Measurements from ENCODE around the gene BAIAP2L2.

Gene BAIAP2L2

DNA sequence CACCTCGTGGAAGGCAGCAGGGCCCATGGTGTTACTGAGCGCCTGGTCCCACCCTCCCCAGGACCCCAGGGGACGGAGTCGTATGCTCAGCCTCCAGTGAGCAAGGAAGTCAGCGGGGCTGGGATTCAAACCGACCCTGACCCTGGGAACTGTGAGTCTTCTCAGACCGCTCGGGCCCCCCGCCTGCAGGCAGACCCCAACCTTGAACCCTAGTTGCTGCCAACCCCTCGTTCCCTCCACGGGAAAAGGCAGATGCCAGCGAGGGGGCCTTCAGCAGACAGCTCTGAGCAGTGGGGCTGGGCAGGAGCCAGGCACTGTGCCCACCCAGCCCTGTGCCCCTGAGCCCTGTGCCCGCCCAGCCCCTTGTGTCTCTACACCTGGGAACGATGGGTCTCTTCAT lies 32.9 kb downstream of the BAIAP2L2 start:
- no peaks in the 10 kb centered on the region; the same call in 1 of the 2 replicates for H3K36me3 ChIP-seq (ENCODE audit: insufficient read depth, low read length)
- DNase-seq (ENCODE audit: low read depth, low spot score), result no peak
- TF ChIP-seq EZH2 (IDR thresholded peaks at IDR 0.05) (no peak), FOXP2 (optimal IDR thresholded peaks at IDR 0.05; ENCODE audit: control extremely low read depth, extremely low read length, insufficient read depth) (no peak), POLR2AphosphoS5 (IDR thresholded peaks at IDR 0.05; ENCODE audit: borderline replicate concordance, low read depth, low read length) (no peak)

DNA sequence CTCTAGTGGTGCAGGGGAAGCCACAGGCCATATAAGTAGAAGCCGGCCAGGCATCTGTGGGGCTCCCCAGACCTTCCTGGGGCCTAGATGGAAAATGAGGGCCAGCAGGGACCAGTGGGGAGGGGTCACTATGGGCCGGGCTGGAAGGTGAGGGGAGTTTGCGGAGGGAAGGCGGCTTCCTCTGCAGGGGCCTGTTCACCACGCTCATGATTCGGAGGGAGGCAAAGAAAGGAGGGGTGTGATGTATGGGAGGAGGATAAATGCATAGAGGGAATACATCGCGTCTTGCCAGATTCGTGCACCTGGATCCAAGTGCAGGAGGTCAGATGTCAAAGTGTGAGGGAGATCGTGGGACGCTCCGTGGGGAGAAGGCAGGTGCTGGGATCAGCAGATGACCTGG lies 33.4 kb downstream of the BAIAP2L2 start:
- H3K36me3 ChIP-seq (ENCODE audit: insufficient read depth, low read length), result no peaks in the 10 kb centered on the region; the same call in 1 of the 2 replicates
- no peaks in the 10 kb centered on the region for H3K9me3 ChIP-seq (ENCODE audit: low read depth, low read length)
- DNase-seq (ENCODE audit: low read depth, low spot score), result no peak
- no peak overlapping the region for H3K9ac ChIP-seq (ENCODE audit: insufficient read length)
- no peak for TF ChIP-seq EZH2 (IDR thresholded peaks at IDR 0.05)
- TF ChIP-seq POLR2AphosphoS5 (IDR thresholded peaks at IDR 0.05; ENCODE audit: borderline replicate concordance, low read depth, low read length), result no peak
- TF ChIP-seq FOXP2 (optimal IDR thresholded peaks at IDR 0.05; ENCODE audit: control extremely low read depth, extremely low read length, insufficient read depth), result no peak
- no peak overlapping the region for H3K4me3 ChIP-seq
- H3K27ac ChIP-seq, result no peak overlapping the region

More for the DNA sequence above, 32.9 kb downstream of the BAIAP2L2 start:
- Histone ChIP-seq H3K27ac (no peak overlapping the region), H3K9me3 (ENCODE audit: low read depth, low read length) (no peaks in the 10 kb centered on the region), H3K9ac (ENCODE audit: insufficient read length) (no peak overlapping the region), H3K4me3 (no peak overlapping the region)

DNA sequence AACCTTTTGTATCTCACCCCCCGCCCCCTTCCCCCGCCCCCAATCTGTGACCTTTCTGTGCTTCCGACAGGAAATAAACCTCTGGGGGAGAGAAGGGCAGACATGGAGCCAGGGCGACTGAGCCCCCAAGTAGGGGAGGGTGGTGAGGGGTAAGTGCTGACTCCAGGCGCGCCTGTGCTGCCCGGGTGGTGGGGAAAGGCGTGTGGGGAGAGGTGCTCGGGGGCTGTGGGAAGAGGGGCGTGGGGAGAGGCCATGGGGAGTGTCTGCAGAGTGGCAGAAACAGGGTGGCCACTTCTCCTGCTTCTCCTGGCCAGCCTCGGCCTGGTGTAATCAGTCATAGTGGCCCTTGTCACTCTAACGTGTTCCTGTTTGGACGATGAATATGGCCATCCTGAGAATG lies 34.5 kb downstream of the BAIAP2L2 start:
- H3K36me3 ChIP-seq (ENCODE audit: insufficient read depth, low read length), result no peaks in the 10 kb centered on the region; the same call in 1 of the 2 replicates
- H3K9me3 ChIP-seq (ENCODE audit: low read depth, low read length), result no peaks in the 10 kb centered on the region
- no peak overlapping the region for H3K27ac ChIP-seq
- DNase-seq (ENCODE audit: low read depth, low spot score), result no peak
- H3K4me3 ChIP-seq, result no peak overlapping the region
- no peak overlapping the region for H3K9ac ChIP-seq (ENCODE audit: insufficient read length)
- TF ChIP-seq FOXP2 (optimal IDR thresholded peaks at IDR 0.05; ENCODE audit: control extremely low read depth, extremely low read length, insufficient read depth) (no peak), EZH2 (IDR thresholded peaks at IDR 0.05) (no peak), POLR2AphosphoS5 (IDR thresholded peaks at IDR 0.05; ENCODE audit: borderline replicate concordance, low read depth, low read length) (no peak)

DNA sequence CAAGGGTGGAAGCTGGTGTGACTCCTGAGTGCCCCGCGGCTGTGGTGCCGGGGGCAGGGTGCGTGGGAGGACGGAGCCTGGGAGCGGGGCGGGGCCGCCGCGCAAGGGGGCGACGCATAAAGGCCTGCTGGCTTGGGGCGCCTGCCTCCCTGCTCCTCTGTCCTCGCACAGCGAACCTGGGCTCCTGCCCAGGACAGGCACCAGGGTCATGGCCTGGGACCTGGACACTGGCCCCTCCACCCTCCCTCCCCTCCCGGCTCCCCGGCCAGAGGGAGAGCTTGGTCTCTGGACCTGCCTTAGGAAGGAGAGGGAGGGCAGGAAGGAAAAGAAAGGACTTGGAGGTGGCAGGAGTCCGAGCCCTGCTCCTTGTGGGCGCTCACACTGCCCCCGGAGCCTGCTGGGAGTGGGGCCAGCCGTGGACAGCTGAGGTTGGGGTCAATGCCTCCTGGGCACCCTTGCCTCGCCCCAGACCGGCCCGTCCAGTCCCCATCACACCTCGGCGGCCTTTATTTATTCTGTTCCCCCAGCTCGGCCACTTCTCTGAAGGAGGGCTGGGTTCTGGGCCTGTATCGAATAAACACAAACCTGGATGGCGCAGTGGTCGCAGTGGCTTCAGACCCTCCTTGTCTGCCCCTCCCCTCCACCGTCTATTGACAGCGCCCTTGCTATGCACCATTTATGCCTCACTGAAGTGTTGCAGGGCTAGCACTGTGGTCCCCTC lies 35.2 kb downstream of the BAIAP2L2 start:
- no peaks in the 10 kb centered on the region; the same call in 1 of the 2 replicates for H3K36me3 ChIP-seq (ENCODE audit: insufficient read depth, low read length)
- H3K9me3 ChIP-seq (ENCODE audit: low read depth, low read length), result no peaks in the 10 kb centered on the region
- H3K27ac ChIP-seq, result no peak overlapping the region
- TF ChIP-seq FOXP2 (optimal IDR thresholded peaks at IDR 0.05; ENCODE audit: control extremely low read depth, extremely low read length, insufficient read depth), result no peak
- no peak for TF ChIP-seq EZH2 (IDR thresholded peaks at IDR 0.05)
- TF ChIP-seq POLR2AphosphoS5 (IDR thresholded peaks at IDR 0.05; ENCODE audit: borderline replicate concordance, low read depth, low read length), result no peak
- no peak overlapping the region for H3K9ac ChIP-seq (ENCODE audit: insufficient read length)
- no peak overlapping the region for H3K4me3 ChIP-seq
- no peak for DNase-seq (ENCODE audit: low read depth, low spot score)

DNA sequence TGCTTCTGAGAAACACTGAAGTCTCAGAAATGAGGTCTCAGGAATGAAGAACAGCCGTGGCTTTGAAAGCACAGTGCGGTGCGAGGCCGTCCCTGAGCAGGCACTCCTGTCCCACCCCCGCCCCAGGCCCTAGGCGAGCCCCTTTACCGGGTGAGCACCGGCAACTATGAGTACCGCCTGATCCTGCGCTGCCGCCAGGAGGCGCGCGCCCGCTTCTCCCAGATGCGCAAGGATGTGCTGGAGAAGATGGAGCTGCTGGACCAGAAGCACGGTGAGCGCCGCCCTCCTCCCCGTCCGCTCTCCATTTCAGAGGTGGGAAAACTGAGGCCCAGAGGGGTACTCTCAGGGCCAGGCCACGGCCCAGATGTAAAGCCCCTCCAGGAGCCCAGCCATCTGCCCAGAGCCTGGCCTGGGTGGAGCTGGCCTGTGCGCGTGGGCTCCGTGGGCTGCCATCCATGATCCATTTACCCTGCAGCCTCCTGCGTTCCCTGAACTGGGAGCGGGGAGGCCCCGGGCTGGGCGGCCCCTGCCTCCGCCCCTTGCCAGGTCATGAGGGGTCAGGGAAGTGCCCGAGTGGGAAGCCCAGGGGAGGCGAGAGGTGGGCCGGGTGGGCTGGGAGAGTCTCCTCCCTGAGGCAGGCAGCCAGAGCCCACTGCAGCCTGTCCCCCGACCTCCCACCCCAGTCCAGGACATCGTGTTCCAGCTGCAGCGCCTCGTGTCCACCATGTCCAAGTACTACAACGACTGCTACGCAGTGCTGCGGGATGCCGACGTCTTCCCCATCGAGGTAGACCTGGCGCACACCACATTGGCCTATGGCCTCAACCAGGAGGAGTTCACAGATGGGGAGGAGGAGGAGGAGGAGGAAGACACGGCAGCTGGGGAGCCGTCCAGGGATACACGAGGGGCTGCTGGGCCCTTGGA lies 36.0 kb downstream of the BAIAP2L2 start:
- no peak for TF ChIP-seq FOXP2 (optimal IDR thresholded peaks at IDR 0.05; ENCODE audit: control extremely low read depth, extremely low read length, insufficient read depth)
- TF ChIP-seq EZH2 (IDR thresholded peaks at IDR 0.05), result no peak
- TF ChIP-seq POLR2AphosphoS5 (IDR thresholded peaks at IDR 0.05; ENCODE audit: borderline replicate concordance, low read depth, low read length), result no peak
- Histone ChIP-seq H3K9ac (ENCODE audit: insufficient read length) (no peak overlapping the region), H3K4me3 (no peak overlapping the region), H3K36me3 (ENCODE audit: insufficient read depth, low read length) (no peaks in the 10 kb centered on the region; the same call in 1 of the 2 replicates), H3K27ac (no peak overlapping the region), H3K9me3 (ENCODE audit: low read depth, low read length) (no peaks in the 10 kb centered on the region)
- DNase-seq (ENCODE audit: low read depth, low spot score), result no peak

DNA sequence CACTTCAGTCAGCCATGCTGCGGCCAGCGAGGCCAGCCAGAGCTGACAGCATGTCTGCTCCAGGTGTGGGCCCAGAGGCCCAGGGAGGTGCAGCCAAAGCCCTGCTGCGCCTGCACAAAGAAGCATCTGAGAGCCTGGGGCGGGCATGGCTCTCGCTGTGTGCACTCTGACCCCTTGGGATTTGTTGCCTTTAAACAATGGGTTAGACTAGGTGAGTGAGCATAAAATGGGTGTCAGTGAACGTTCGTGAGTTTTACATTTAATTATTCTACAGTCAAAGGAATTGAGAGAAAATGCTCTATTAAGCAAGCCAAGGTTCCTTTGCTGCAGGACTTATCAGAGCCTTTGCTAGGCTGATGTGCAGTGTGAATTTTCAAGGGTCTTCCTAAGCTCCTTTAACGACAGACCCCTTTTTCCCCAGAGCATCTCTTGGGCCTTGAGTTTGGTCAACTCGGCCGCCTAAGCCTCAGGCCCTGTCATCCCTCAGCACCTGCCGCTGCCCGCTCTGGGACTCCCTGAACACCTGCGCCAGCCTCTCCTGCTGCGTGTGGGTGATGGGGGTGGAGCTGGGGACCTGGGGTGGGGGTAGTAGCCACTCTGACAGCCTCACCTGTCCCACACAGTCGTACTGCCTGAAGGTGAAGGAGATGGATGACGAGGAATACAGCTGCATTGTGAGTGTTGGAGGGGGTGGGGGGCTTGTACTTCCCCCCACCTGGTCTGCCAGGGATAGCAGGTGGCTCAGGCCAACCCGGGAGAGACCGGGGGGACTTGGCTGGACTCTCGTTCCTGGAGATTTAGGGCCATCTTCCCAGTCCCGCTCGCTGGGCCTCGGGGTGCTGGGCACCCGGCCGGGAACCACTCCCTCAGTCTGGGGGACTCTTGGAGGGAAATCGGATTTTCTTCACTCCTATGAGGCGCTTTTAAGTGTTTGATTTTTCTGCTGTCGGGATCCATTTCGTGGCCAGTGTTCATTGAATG lies 37.0 kb downstream of the BAIAP2L2 start:
- Histone ChIP-seq H3K27ac (no peak overlapping the region), H3K4me3 (no peak overlapping the region), H3K36me3 (ENCODE audit: insufficient read depth, low read length) (no peaks in the 10 kb centered on the region; the same call in 1 of the 2 replicates), H3K9ac (ENCODE audit: insufficient read length) (no peak overlapping the region), H3K9me3 (ENCODE audit: low read depth, low read length) (no peaks in the 10 kb centered on the region)
- no peak for DNase-seq (ENCODE audit: low read depth, low spot score)
- TF ChIP-seq EZH2 (IDR thresholded peaks at IDR 0.05), result no peak
- TF ChIP-seq POLR2AphosphoS5 (IDR thresholded peaks at IDR 0.05; ENCODE audit: borderline replicate concordance, low read depth, low read length), result no peak
- TF ChIP-seq FOXP2 (optimal IDR thresholded peaks at IDR 0.05; ENCODE audit: control extremely low read depth, extremely low read length, insufficient read depth), result no peak

DNA sequence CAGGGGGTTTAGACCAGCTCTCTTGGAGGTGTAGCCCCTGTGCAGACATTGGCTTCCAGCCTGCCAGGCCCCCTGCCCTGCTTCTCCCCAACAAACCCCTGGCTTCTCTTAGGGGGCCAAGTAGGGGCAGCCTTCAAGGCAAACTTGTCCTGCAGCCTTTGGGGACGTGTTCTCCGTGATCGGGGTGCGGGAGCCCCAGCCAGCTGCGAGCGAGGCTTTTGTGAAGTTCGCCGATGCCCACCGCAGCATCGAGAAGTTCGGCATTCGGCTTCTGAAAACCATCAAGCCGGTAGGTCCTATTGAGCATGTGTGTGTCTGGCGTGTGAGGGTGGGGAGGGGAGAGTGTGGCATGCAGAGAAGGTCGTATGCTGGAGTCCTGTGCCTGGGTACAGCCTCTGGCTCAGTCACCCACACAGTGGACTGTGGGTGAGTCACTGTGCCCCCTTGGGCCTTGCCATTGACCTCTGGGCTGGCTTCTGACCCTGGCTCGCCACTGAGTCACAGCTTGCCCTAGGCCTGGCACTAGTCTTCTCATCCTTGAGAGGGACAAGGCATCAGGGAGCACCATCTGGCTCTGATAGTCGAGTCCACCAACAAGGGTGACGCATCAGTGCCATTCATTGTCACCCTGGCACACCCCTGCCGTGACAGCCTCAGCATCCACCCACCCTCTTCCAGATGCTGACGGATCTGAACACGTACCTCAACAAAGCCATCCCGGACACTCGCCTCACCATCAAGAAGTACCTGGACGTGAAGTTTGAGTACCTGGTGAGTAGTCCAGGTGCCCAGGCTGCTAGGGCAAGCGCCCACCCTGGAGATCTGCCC lies 37.9 kb downstream of the BAIAP2L2 start:
- DNase-seq (ENCODE audit: low read depth, low spot score), result no peak
- H3K4me3 ChIP-seq, result no peak overlapping the region
- no peak overlapping the region for H3K9ac ChIP-seq (ENCODE audit: insufficient read length)
- H3K9me3 ChIP-seq (ENCODE audit: low read depth, low read length), result no peaks in the 10 kb centered on the region
- H3K27ac ChIP-seq, result no peak overlapping the region
- TF ChIP-seq POLR2AphosphoS5 (IDR thresholded peaks at IDR 0.05; ENCODE audit: borderline replicate concordance, low read depth, low read length) (no peak), FOXP2 (optimal IDR thresholded peaks at IDR 0.05; ENCODE audit: control extremely low read depth, extremely low read length, insufficient read depth) (no peak), EZH2 (IDR thresholded peaks at IDR 0.05) (no peak)
- H3K36me3 ChIP-seq (ENCODE audit: insufficient read depth, low read length), result no peaks in the 10 kb centered on the region; the same call in 1 of the 2 replicates

Data from SK-N-MC (cell line).